HEK293T (cell line): Measurements from ENCODE around the gene SLC40A1.

Experiments
- CTCF ChIA-PET: fragments of 350-600 bp; formaldehyde crosslinking; extraction: SDS; loops from one replicate; lab custom pipeline; 2021; ENCODE audit warnings: antibody characterized with exemption, inconsistent platforms; lab: Yijun Ruan, JAX
- POLR2A ChIA-PET: fragments of 350-600 bp; formaldehyde crosslinking; extraction: SDS; loops from one replicate; lab custom pipeline; 2020; ENCODE audit warnings: antibody characterized with exemption, inconsistent platforms; lab: Yijun Ruan, JAX
- DNase-seq: peaks from one replicate; pipeline ENCODE4 v3.0.0; 2012; ENCODE audit warnings: mixed read lengths; ENCODE audit errors: extremely low spot score
- ARNT ChIP-seq: fragments of 450-650 bp; IDR thresholded peaks from 2 replicates; pipeline ENCODE4 v1.6.1; 2017; ENCODE audit warnings: mild to moderate bottlenecking
- BHLHE40 ChIP-seq: fragments of 450-650 bp; IDR thresholded peaks from 2 replicates; pipeline ENCODE4 v1.6.1; 2016; ENCODE audit warnings: mild to moderate bottlenecking, moderate library complexity, borderline replicate concordance
- CTBP1 ChIP-seq: fragments of 450-650 bp; IDR thresholded peaks from 2 replicates; pipeline ENCODE4 v1.6.1; 2016; ENCODE audit warnings: borderline replicate concordance
- ELF4 ChIP-seq: fragments of 450-650 bp; IDR thresholded peaks from 2 replicates; pipeline ENCODE4 v1.6.1; 2017; ENCODE audit warnings: antibody characterized with exemption
- FOXA1 ChIP-seq: fragments of 450-650 bp; IDR thresholded peaks from 2 replicates; pipeline ENCODE4 v1.6.1; 2016; ENCODE audit warnings: mild to moderate bottlenecking
- FOXK2 ChIP-seq: fragments of 450-650 bp; IDR thresholded peaks from 2 replicates; pipeline ENCODE4 v1.6.1; 2016; ENCODE audit warnings: mild to moderate bottlenecking
- FOXM1 ChIP-seq: fragments of 450-650 bp; IDR thresholded peaks from 2 replicates; pipeline ENCODE4 v1.6.1; 2017; ENCODE audit warnings: mild to moderate bottlenecking, borderline replicate concordance
- HDGF ChIP-seq: fragments of 450-650 bp; IDR thresholded peaks from 2 replicates; pipeline ENCODE4 v1.6.1; 2017; ENCODE audit warnings: antibody characterized with exemption, borderline replicate concordance
- L3MBTL2 ChIP-seq: fragments of 450-650 bp; conservative IDR thresholded peaks from 2 replicates; pipeline ENCODE4 v1.6.1; 2016; ENCODE audit warnings: mild to moderate bottlenecking
- LEF1 ChIP-seq: fragments of 450-650 bp; IDR thresholded peaks from 2 replicates; pipeline ENCODE4 v1.6.1; 2017; ENCODE audit warnings: mild to moderate bottlenecking, borderline replicate concordance
- NFRKB ChIP-seq: fragments of 450-650 bp; IDR thresholded peaks from 2 replicates; pipeline ENCODE4 v1.6.1; 2016; ENCODE audit warnings: mild to moderate bottlenecking, moderate library complexity
- SP1 ChIP-seq: fragments of 450-650 bp; IDR thresholded peaks from 2 replicates; pipeline ENCODE4 v1.6.1; 2017
- SUZ12 ChIP-seq: fragments of 450-650 bp; IDR thresholded peaks from 2 replicates; pipeline ENCODE4 v1.6.1; 2016; ENCODE audit warnings: mild to moderate bottlenecking
- TARDBP ChIP-seq: fragments of 450-650 bp; IDR thresholded peaks from 2 replicates; pipeline ENCODE4 v1.6.1; 2016
- ZNF384 ChIP-seq: fragments of 450-650 bp; IDR thresholded peaks from 2 replicates; pipeline ENCODE4 v1.6.1; 2016
- TF ChIP-seq, protein P1 (sequence below): fragments of 450-650 bp; IDR thresholded peaks from 2 replicates; pipeline ENCODE4 v1.6.1; 2016

Gene SLC40A1

DNA sequence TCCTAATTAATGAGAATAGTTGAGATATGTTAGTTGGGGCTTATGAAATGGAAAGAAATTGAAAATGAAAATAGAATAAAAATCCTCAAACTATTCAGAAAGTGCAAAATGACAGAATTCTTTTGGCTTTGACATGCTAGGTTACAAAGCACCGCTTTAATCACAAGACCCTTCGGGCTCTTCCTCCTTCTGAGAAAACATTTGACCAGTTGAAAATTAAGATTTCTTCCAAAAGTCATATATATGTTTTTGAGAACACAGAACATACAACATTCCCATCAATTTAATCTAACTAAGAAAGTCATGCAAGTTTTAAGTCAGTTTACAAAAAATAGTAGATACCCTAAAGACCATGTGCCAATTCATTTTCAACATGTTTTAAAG is 2.2 kb upstream of the SLC40A1 start:
- CTCF ChIA-PET, result no interaction called here
- TF ChIP-seq HDGF (no peak), SUZ12 (no peak), FOXM1 (no peak), CTBP1 (no peak), ELF4 (no peak), TARDBP (no peak), LEF1 (no peak), FOXA1 (no peak), ZNF384 (no peak), NFRKB (no peak), FOXK2 (no peak), BHLHE40 (no peak), SP1 (no peak), L3MBTL2 (no peak), ARNT (no peak)
- TF ChIP-seq, protein P1, sequence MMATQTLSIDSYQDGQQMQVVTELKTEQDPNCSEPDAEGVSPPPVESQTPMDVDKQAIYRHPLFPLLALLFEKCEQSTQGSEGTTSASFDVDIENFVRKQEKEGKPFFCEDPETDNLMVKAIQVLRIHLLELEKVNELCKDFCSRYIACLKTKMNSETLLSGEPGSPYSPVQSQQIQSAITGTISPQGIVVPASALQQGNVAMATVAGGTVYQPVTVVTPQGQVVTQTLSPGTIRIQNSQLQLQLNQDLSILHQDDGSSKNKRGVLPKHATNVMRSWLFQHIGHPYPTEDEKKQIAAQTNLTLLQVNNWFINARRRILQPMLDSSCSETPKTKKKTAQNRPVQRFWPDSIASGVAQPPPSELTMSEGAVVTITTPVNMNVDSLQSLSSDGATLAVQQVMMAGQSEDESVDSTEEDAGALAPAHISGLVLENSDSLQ, result no peak
- DNase-seq, result no peak
- POLR2A ChIA-PET, result no interaction called here

DNA sequence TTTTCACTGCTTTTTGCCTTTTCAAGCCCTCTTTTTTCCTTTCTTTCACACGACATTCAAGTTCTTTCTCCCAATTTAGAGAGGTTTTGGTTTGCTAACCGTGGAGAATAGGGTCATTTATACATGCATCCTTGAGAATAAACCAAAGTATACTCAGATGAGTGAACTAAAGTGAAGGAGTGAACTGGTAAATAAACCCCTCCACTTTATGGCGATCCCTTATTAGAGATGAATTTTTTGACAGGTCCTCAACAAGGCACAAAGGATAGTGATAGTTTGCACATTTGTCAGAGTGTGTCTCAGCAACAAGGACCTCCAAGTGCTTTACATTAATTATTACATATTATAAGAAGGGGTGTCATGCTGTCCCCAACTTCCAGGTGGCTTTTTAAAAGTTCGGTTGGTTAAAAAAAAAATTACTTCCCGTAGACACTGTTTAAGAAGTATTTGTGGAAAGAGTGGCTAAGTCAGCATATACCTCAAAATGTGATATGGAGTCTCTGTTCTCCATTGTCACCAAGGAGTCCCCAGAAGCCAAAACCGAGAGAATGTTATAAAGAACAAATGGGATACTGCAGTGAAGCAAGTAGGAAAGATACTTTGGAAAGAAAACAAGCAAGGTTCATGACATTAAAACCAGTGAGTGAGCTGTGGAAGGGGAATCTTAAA is 1.7 kb upstream of the SLC40A1 start:
- POLR2A ChIA-PET, result no interaction called here

DNA sequence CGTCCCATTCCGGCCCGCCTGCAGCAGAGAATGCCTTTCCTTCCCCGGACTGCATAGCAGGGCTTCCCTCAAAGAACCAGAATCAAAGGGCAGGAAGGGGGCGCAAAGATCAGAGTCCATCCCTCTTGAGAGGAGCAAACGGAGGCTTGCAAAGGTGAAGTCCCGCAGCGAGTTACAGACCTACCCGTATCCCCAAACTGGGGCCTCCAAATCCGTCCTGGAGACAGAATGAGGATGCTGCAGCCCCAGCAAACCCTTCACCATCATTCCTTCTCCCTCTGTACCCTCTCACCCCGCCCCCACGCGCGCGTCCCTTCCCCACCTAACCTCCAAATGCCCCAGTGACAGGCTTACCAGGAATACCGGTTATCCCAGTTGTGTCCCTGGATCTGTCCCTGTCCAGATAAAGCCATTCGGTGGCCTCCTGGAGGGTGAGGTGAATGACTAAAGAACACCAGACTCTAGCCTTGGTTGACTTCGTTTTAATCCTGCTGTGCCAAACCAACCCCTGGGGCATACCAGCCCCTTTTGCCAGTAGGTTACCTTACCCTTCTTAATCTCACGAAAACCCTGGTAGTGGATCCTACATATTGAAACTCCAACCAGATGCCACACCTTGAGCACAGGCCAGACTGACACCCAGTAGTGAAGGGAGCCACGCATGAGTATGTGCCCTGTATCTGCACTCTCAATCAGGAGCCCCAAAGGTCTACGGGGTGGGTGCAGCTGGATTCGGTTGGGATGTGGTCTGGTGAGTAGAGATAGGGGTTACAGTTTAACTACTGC is 961 bp upstream of the SLC40A1 start:
- TF ChIP-seq FOXA1 (no peak), ZNF384 (no peak), ARNT (no peak), TARDBP (no peak), BHLHE40 (no peak), L3MBTL2 (no peak)
- no peak for DNase-seq
- CTCF ChIA-PET, result no interaction called here
- POLR2A ChIA-PET, result interaction anchor here (1.0 to 1.3 kb wide), 3 partner anchors 9 to 141 kb away, joined by 3 to 4 read pairs (median 4); partner anchors contain the start of gene WDR75

More for the DNA sequence above, 1.7 kb upstream of the SLC40A1 start:
- DNase-seq, result no peak
- TF ChIP-seq TARDBP (no peak), SUZ12 (no peak), FOXA1 (no peak), NFRKB (no peak), CTBP1 (no peak), ELF4 (no peak), SP1 (no peak), HDGF (no peak), ARNT (no peak), FOXM1 (no peak), BHLHE40 (no peak), LEF1 (no peak), FOXK2 (no peak), L3MBTL2 (no peak)
- TF ChIP-seq, protein P1, result no peak
- CTCF ChIA-PET, result no interaction called here

DNA sequence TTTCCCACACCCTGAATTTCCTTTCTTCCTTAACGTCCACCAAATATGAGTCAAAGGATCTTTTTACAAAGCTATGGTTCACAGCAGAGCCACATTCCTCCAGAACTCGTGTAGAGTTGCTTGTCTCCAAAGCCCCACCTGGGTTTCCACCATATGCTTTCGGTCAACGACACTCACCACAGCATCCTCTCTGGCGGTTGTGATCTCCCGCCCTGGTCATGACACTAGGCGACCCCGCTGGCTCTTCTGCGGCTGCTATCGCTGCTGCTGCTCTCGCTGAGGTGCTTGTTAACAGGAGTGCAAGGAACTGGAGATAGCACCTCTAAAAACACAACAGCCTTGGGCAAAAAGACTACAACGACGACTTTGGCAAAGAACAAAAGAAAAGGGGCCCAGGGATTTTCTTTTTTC is 340 bp downstream of the SLC40A1 start:
- POLR2A ChIA-PET, result interaction anchor here (0.6 to 1.3 kb wide), 18 partner anchors 8 to 740 kb away, joined by 3 to 9 read pairs (median 3); partner anchors contain the start of gene WDR75
- CTCF ChIA-PET, result interaction anchor here (1.0 kb wide), 2 partner anchors 81 to 115 kb away, joined by 4 to 6 read pairs; partner anchors contain the start of gene ASNSD1
- DNase-seq, result peak; percentile 21
- no peak for TF ChIP-seq NFRKB
- no peak for TF ChIP-seq TARDBP
- no peak for TF ChIP-seq SP1
- TF ChIP-seq FOXK2, result no peak
- TF ChIP-seq, protein P1, result no peak
- TF ChIP-seq FOXA1, result no peak
- no peak for TF ChIP-seq CTBP1
- TF ChIP-seq HDGF, result no peak
- no peak for TF ChIP-seq LEF1
- no peak for TF ChIP-seq FOXM1
- TF ChIP-seq L3MBTL2, result no peak; the same call in none of the 2 replicates
- no peak for TF ChIP-seq ZNF384
- TF ChIP-seq ELF4, result no peak
- no peak for TF ChIP-seq BHLHE40
- TF ChIP-seq ARNT, result no peak

DNA sequence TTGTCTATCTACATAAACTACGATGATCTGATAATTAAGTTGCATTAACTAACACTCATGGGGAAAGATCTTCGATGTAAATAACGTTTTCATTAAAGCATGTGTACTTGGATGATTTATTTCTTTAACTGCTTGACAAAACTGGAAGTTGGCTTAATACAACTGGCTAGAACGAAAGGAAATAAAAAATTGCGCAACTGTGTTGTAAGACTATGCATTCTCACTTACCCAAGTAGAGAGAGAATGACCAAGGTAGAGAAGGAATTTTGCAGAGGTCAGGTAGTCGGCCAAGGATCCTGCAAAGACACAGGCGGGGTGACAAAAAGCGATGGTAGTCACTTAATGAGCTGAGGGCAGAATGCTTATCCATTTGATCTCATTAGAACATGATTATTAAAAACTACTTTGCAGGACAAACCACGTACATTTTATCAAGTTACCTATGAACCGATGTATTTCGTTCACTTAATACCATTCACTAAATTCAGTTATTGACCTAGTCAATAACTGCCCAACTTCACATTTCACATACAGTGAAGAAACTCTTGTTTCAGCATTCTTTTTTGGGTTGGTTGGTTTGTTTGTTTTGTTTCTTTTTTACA is 900 bp downstream of the SLC40A1 start:
- no peak for TF ChIP-seq CTBP1
- TF ChIP-seq HDGF, result no peak
- no peak for TF ChIP-seq ZNF384
- TF ChIP-seq ARNT, result no peak
- no peak for TF ChIP-seq FOXA1
- TF ChIP-seq, protein P1, result no peak
- TF ChIP-seq FOXK2, result no peak
- TF ChIP-seq FOXM1, result no peak
- TF ChIP-seq BHLHE40, result no peak
- TF ChIP-seq LEF1, result no peak
- no peak for DNase-seq

More for the DNA sequence above, 900 bp downstream of the SLC40A1 start:
- ChIA-PET CTCF (interaction anchor here (1.0 kb wide), 1 partner anchor 81 kb away, joined by 4 read pairs; the partner anchor contains the start of gene ASNSD1), POLR2A (interaction anchor here (1.1 kb wide), 1 partner anchor 33 kb away, joined by 3 read pairs; no protein-coding TSS in a partner anchor)
